ENCODE measurements around the gene HTD2.

HTD2 gene

GRCh38 chr3:58296269-58296668 is 10.1 kb upstream of the HTD2 start:
- TF ChIP-seq, protein P1, sequence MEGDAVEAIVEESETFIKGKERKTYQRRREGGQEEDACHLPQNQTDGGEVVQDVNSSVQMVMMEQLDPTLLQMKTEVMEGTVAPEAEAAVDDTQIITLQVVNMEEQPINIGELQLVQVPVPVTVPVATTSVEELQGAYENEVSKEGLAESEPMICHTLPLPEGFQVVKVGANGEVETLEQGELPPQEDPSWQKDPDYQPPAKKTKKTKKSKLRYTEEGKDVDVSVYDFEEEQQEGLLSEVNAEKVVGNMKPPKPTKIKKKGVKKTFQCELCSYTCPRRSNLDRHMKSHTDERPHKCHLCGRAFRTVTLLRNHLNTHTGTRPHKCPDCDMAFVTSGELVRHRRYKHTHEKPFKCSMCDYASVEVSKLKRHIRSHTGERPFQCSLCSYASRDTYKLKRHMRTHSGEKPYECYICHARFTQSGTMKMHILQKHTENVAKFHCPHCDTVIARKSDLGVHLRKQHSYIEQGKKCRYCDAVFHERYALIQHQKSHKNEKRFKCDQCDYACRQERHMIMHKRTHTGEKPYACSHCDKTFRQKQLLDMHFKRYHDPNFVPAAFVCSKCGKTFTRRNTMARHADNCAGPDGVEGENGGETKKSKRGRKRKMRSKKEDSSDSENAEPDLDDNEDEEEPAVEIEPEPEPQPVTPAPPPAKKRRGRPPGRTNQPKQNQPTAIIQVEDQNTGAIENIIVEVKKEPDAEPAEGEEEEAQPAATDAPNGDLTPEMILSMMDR (IDR thresholded peaks at IDR 0.05; ENCODE audit: insufficient read depth, low read depth, low read length, missing control alignments), result no peak
- H3K4me3 ChIP-seq (ENCODE audit: low read length), result no peak overlapping the region
- DNase-seq (ENCODE audit: low read depth), result peak; percentile 9

DNA sequence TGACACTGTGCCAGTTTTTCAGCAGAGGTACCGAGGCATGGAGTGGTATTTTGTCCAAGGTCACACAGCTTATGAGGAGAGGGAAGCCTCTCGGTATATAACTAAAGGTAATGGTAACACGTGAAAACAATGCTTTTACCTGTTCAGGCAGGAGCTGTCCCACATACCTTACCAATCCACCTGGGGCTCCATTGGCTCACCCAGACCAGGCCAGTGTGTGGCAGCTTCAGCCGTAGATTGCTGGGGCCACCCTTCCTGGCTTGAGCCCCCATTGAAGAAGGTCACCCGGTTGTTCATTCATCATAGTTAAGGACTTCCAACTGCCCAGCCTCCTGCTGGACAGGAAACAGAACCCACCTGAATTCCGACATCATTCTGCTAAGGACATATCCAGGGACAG is 9.5 kb upstream of the HTD2 start:
- no peak overlapping the region for H3K4me3 ChIP-seq (ENCODE audit: low read length)
- DNase-seq (ENCODE audit: low read depth), result peak; percentile 33
- TF ChIP-seq, protein P1 (IDR thresholded peaks at IDR 0.05; ENCODE audit: insufficient read depth, low read depth, low read length, missing control alignments), result no peak

- TF ChIP-seq, protein P1 (IDR thresholded peaks at IDR 0.05; ENCODE audit: insufficient read depth, low read depth, low read length, missing control alignments), result no peak
- DNase-seq (ENCODE audit: low read depth), result no peak
- H3K4me3 ChIP-seq (ENCODE audit: low read length), result no peak overlapping the region
Measured at GRCh38 chr3:58298190-58298589, 8.1 kb upstream of the HTD2 start.

DNA sequence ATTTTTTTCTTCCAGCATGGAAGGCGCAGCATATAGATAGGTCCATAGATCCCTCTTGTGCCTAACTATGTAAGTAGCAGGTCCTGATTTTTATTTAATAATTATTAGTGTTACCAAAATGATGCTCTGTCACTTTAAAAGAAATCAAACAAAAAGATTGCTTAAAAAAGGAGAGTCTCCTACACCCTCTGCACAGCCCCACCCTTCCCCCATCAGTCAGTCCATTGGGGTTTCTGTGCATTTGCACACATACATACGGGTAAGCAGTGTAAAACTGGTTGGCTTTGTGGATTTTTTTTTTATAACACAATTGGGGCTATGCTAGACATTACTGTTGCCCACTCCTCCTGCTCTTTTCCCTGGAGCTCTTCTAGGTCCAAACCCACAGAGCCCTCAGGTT is 7.2 kb upstream of the HTD2 start:
- DNase-seq (ENCODE audit: low read depth), result no peak
- TF ChIP-seq, protein P1 (IDR thresholded peaks at IDR 0.05; ENCODE audit: insufficient read depth, low read depth, low read length, missing control alignments), result no peak
- no peak overlapping the region for H3K4me3 ChIP-seq (ENCODE audit: low read length)

GRCh38 chr3:58299839-58300516 is 6.3 kb upstream of the HTD2 start:
- DNase-seq (ENCODE audit: low read depth), result peak; percentile 58
- TF ChIP-seq, protein P1 (IDR thresholded peaks at IDR 0.05; ENCODE audit: insufficient read depth, low read depth, low read length, missing control alignments), result peak; percentile 60
- no peak overlapping the region for H3K4me3 ChIP-seq (ENCODE audit: low read length)

DNA sequence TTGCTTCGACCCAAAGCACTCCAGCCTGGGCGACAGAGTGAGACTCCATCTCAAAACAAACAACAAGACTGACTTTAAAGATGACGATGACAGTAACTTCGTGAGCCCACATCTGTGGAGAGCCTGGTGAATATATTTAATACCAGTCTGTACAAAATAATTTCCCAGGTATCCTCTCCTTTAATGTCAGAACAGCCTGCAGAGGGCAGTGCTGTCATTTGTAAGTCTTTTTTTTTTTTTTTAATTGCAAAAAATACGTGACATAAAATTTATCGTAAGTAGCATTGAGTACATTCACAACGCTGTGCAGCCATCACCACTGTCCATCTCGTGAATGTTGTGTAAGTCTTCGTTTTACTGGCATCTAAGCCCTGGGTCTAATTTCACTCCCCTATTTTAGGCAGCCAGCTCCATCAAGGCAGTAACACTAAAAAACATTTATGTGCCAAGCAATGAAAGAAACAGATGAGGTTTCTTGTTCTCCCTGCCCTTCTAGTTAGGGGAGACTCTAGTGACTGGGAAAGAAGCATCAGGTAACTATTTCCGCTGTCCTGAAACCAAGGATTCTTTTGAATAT is 1.4 kb downstream of the HTD2 start:
- DNase-seq (ENCODE audit: low read depth), result peak; percentile 73
- TF ChIP-seq, protein P1 (IDR thresholded peaks at IDR 0.05; ENCODE audit: insufficient read depth, low read depth, low read length, missing control alignments), result peak; percentile 55

DNA sequence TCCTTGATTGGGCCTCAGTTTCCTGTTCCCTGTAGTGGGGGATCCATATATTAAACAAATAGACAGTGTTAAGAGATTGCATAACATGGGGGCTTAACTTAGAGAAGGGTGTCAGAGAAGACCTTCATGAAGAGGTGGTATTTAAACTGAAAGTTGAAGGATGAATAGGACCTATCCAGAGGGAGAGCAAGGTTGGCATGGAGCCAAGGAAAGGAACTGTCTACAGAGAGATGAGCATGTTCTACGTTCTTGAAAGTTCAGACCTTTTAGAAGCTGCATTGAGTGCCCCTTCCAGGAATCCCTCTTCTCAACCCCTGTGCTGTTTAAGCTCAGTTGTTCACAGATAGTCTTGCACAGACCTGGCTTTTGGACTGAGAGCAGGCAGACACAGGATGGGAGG is 2.4 kb downstream of the HTD2 start:
- DNase-seq (ENCODE audit: low read depth), result no peak
- TF ChIP-seq, protein P1 (IDR thresholded peaks at IDR 0.05; ENCODE audit: insufficient read depth, low read depth, low read length, missing control alignments), result no peak
- H3K4me3 ChIP-seq (ENCODE audit: low read length), result no peak overlapping the region

More for the DNA sequence above, 1.4 kb downstream of the HTD2 start:
- peak overlapping the region; percentile 100 for H3K4me3 ChIP-seq (ENCODE audit: low read length)

All from epithelial cell of esophagus (primary cell).